Hypothalamus (tissue), 51 donors: ENCODE data around the gene MYO3B.
"Not testable (repeated sequence)": the region's sequence is repeated elsewhere in the genome, so short reads cannot be mapped to it uniquely, and the experiment has no call there.

Source experiments
- DNase-seq, 51 donors: peaks; one replicate each; lab custom pipeline; 2025; lab: John Stamatoyannopoulos, UW

MYO3B gene

DNA sequence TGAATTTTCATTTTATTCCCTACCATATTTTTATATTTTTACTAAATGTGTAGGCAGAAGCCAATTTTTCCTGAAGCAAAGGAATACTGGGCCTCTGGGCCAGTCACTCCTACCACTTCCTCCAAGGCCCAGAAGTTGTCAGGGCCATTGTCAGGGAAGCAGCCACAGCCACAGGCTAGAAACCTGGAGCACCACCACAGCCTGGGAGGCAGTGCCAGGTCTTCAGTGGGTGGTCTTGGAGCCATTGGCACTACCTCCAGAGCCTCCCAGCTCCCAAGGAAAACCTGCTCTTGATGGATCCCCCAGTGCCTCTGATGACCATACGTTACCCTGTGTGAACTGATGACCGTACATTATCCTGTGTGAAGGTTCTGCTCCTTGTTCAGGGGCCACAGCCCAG, 401.6 kb downstream of the MYO3B start:
- DNase-seq: peak in 1 of 51 donors; percentile 4

DNA sequence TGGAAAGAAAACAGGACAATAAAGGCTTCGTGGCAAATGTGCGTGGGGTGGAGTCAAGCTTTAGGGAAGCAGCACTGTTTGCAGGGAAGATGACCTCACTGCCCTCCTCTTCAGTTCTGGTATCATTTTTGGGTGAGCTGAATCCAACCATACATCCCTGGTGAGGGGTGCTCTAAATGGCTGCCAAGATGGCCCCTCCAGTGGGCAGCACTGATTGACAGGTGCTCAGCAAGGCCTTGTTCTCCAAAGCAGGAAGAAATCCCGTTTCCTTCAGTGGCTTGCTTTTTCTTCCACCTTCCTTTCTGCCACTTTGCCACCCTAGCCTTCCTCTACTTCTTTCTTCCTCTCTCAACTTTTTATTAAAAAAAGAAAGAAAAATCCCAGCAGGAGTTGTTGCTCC, 404.4 kb downstream of the MYO3B start:
- DNase-seq: no peak

- peak in 14 of 51 donors; percentile 1 to 34 (median 10) for DNase-seq
Measured at GRCh38 chr2:170582751-170583463, 405.0 kb downstream of the MYO3B start.

DNA sequence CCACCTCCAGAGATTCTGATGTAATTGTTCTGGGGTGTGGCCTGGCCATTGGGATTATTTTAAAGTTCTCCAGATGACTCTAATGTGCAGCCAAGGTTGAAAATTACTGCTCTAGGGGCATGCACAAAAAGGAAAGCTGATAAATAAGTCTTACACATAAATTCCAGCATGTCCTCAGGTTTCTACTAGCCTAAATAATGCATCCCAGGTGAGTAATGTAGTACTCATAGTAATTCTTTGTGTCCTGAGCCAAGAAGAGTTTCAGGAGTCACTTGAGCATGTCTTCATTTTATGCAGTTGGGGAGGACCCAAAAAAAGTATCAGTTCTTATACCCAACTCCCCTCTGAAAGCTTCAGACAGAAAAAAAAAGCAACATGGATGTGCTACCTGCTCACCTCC, 407.1 kb downstream of the MYO3B start:
- no peak for DNase-seq

DNA sequence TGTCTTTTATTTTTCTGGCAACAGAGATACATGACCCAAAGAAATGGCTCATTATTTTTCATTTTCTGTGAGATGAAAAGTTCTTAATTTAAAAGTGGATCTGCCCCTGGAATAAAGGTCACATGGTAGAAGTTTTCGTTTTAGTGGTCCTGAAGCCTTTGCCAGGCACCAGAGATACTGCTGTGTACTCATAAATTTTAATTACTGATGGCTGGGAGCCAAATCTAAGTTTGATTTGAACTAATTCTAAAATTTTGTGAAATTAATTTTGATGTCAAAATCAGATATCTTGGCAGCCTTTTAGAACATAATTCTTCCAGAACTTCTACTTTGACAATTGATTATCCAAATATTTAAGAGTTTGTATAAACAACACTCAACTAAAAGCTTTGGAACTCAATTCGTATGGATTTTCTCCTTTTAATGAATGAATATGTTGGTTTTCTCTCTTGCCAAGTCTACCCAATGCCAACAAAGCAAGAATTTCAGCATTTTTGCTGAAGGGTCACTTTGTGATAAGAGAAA, 408.7 kb downstream of the MYO3B start:
- DNase-seq: no peak

DNA sequence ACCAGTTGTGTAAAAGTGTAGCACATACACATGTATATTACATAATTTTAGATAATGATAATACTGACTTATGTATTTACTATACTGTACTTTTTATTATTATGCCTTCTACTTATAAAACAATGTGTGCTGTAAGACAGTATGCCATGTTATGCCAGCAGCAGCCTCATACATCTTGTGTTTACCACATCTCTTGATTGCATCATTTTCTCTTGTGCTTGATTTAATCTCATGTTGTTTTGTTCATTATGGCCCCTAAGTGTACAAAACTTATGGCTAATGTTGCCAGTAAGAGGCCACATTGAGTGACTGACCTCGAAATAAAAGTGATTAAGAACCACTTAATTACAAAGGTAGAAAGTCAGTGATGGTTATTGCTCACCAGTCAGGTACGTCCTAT, 409.2 kb downstream of the MYO3B start:
- DNase-seq: no peak

- no peak for DNase-seq
Measured at GRCh38 chr2:170587922-170588321, 410.0 kb downstream of the MYO3B start.

- no peak for DNase-seq
Measured at GRCh38 chr2:170588729-170589128, 410.8 kb downstream of the MYO3B start.

GRCh38 chr2:170596576-170596975, 418.6 kb downstream of the MYO3B start:
- no peak for DNase-seq

- no peak for DNase-seq
Measured at GRCh38 chr2:170598067-170598395, 420.1 kb downstream of the MYO3B start.

DNA sequence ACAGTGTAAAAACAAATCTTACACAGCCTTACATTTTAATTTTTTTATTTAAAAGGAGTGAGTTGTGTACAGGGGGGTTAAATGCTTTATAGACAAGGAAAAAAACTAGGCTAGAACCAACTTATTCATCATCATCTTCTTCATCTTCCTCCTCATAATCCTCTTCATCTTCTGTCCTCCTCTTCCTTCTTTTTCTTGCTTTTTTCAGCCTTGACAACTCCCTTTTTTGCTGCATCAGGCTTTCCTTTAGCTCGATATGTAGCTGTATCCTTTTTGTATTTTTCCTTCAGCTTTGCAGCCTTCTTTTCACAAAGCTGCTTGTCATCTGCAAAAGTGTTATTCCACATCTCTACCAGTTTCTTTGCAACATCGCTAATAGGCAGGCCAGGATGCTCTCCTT, 423.5 kb downstream of the MYO3B start:
- DNase-seq: no peak

DNA sequence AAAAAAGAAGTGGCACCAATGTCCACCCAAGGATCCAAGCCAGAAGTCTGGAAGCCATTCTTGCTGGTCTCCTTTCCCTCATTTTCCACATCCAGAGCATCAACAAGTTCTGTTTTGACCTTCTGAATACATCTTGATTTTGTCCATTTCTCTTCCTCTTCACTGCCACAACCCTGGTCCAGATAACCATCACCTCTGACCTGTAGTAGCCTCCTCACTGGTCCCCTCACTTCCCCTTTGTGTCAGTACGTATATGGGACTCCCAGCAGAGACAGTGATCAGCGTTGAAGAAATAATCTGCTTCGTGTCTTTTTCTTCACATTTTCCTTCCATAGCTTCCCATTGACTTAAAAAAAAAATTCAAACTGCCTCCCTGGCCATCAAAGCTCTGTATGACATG, 427.9 kb downstream of the MYO3B start:
- DNase-seq: no peak

DNA sequence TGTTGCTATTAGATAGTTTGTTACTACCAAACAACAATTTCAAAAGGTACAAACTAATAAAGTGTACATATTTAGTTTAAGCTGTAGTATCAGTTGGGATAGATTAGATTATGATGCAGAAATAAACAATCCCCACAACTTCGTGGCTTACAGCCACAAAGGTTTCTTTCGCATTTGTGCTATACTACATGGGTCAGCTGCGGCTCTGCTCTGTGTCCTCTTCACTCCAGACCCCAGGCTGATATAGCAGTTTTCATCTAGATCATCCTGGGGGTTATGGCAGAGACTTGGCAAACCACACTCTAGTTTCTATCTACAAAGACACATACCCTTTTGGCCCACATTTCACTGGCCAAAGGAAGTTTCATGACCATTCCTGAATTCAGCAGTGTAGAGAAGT, 429.2 kb downstream of the MYO3B start:
- no peak for DNase-seq

DNA sequence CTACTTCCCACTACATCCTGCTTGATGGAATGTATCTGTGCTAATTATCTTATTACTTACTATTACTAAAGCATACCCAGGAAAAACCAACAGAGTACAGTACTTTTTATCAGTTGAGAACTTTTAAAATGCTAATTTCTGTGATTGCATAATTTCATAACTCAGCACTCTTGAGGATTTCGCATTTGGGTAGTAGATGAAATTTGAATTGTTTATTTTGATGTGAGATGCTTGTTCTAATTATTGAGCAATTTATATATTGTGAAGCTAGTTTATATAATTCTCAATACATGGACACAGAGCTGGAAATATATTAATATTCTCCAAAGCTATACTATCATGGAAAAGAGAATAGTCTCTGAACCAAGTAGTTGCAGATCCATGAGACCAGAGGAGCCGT, 432.7 kb downstream of the MYO3B start:
- DNase-seq: no peak

DNA sequence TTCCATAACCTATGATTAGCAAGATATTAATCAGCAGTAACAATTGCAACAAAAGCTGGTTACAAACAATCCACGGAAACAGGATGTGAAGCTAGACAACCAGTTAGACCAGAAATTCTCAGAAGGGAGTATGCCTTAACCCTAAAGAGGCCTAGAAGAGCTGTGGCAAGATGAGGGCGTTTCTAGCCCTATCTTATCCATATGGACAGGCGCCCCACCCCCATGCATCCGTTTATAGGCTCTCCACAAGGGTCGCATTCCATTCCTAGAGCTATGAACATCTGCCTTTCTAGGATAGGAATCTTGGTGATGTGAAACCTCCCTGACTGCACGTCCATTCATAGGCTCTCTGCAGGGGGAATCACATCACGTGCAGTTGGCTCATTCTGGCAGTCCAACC, 441.0 kb downstream of the MYO3B start:
- DNase-seq: not testable (repeated sequence)

- not testable (repeated sequence) for DNase-seq
Measured at GRCh38 chr2:170635094-170635493, 457.1 kb downstream of the MYO3B start.

DNA sequence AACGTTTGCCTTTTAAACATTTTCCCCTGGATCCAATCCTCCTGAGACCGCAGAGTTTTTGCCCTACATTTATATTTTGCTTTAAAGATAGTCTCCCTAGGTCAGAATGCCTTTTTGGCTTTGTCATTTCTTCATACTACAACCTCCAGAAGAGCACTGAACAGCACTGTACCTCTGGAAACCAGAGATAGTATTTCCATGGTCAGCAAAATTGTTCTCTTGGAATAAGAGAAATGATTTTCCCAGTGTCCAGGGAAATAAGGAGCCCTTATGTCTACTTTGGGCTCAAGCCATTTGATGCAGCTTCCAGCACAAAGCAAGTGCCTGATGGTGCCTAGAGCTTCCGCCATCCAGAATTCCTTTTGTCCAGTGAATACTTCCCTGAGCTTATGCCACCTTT, 461.7 kb downstream of the MYO3B start:
- DNase-seq: no peak

DNA sequence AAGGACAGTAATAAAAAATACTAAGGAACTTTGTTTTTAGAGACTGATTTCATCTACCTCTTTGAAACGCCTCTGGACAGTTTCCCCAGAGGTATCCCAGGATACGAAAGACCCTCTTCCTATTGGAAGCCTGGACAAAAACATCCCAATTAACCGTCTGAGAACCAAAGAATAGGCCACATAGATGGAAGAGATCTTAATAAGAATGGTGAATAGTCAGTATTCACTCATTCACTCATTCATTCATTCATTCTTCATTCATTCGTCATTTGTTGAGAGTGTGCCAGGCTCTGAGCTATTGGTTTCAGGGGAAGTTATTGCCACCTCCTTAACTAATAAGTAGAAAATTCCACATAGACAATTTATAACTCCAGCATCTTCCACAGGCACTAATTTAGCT, 464.0 kb downstream of the MYO3B start:
- DNase-seq: no peak

- DNase-seq: no peak
Measured at GRCh38 chr2:170643346-170643745, 465.4 kb downstream of the MYO3B start.

- no peak for DNase-seq
Measured at GRCh38 chr2:170647741-170648436, 469.9 kb downstream of the MYO3B start.

- no peak for DNase-seq
Measured at GRCh38 chr2:170651624-170652325, 473.8 kb downstream of the MYO3B start.
